ENCODE results near the gene C10orf120.

C10orf120 gene

GRCh38 chr10:122662231-122662630 is 37.4 kb downstream of the C10orf120 start:
- no peak for DNase-seq

- DNase-seq, result no peak
These were observed 39.0 kb downstream of the C10orf120 start for GRCh38 chr10:122660696-122661095.

GRCh38 chr10:122659651-122660050 is 40.0 kb downstream of the C10orf120 start:
- DNase-seq, result no peak

DNA sequence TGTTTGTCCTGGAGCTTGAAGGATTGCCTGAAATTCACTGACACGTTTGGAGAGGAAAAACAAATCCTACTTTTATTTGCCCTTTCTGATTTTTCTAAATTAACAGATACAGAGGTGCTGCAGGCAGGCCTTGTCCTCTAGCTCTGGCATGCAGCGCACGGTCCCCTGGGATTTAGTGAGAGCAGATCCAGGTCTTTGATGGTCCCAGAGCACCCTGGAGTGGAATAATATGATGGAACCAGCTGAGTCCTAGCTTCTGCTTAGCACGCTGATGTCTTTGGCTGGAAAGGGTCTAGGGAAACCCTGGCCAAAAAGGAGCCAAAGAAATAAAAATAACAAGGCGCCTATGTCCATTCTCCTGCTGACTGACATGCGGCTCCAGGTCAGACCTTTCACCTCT is 40.5 kb downstream of the C10orf120 start:
- DNase-seq, result no peak

DNA sequence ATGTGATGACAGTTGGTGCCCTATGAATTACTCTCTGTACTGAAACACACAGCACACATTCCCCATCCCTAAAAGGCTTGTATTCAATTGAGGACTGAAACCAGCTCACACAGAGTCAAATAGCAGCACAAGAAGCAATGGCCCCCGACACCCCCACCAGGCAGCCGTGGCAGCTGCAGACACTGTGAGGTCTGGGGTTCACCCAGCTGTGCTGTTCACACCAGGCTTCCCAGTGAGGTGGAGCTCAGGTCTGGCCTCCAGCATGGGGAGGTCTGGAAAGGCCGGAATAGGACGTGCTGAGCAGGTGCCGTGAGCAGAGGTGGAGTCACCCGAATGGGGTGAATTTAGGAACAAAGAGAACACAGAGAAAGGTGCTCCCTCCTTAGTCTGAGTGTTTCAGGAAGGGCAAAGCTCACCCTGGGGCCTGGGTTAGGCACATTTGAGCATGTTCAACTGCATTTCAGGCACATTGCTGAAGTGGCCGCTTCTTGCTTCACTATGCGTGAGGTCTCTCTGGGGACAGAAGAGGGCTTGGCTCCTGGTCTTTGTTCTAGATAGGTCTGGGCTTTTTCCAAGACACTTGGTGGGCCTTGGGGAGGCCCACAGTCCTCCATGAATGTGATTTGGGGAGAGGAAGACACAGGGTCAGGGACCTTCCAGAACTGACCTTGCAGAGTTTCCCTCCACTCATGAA is 41.1 kb downstream of the C10orf120 start:
- DNase-seq, result no peak

DNA sequence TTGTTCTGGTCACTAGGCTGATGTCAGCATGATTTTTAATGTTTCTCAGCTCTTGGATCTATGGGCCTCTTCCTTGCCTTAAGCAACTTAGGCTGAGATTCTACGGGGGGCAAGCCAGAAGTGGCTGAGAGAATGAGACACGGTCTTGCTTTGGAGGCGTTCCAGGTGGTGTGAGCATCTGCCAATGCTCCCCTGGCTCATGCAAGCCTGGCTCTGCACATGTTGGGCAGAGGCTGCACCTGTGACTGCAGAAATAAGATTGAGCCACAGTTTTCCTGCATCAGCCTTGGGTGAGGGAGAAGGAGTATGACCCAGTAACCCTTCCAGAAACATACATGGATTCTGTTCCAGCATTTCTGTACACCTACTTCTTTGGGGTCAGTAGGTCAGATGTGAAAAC is 41.9 kb downstream of the C10orf120 start:
- peak in 1 of 58 donors; percentile 11 for DNase-seq

GRCh38 chr10:122657255-122657654 is 42.4 kb downstream of the C10orf120 start:
- no peak for DNase-seq

DNA sequence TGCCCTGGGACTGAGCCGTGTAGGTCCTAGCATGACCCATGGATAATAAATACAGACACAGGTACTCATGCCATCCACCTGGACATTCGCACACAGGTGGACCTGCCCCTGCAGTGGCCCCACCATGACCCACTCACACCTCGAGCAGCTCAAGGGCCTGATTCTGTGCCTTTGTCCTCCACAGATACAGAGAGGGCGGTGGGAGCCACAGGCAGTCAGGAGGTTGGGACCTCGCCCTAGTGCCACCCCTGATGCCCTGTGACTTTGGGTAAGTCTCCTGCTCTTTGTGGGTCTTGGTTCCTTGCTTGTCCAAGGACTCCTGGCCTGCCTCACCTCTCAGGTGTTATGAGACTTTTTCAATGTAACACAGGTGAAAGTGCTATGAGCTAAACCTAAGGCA is 42.9 kb downstream of the C10orf120 start:
- no peak for DNase-seq

DNA sequence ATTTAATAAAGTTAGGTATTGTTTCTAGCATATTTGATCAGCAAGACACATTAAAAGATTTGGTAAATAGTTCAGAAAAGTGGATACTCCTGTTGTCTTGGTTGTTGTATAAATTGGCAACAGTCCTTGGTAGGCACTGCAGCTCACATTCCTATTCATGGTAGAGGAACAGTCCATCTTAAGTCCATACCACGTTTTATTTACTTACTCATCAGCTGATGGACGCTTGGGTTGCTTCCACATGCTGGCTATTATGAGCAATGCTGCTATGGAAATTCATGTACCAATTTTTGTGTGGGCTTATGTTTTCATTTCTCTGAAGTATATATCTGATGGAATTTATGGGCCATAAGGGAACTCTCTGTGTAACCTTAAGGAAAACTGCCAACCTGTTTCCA is 43.3 kb downstream of the C10orf120 start:
- DNase-seq, result no peak

GRCh38 chr10:122655524-122656307 is 43.9 kb downstream of the C10orf120 start:
- DNase-seq, result peak in 4 of 58 donors; percentile 5 to 35 (median 23)

DNA sequence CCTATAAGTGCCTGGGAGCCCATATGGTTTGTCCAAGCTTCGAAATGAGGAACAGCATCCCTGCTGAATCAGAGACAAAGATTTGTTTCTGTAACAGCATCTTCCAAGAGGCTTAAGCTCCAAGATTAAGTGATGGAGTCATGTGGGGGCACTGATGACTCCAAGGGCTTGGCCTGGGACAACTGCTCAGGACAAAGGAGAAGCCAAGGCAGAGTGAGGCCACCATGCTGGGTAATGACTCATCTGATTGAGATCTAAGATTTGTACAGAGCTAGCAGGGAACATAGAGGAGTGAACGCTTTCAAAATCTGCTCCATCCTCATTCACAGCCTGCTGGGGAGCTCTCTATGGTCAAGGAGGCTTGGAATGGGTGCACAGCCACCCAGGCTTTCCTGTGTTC is 49.3 kb downstream of the C10orf120 start:
- no peak for DNase-seq

DNA sequence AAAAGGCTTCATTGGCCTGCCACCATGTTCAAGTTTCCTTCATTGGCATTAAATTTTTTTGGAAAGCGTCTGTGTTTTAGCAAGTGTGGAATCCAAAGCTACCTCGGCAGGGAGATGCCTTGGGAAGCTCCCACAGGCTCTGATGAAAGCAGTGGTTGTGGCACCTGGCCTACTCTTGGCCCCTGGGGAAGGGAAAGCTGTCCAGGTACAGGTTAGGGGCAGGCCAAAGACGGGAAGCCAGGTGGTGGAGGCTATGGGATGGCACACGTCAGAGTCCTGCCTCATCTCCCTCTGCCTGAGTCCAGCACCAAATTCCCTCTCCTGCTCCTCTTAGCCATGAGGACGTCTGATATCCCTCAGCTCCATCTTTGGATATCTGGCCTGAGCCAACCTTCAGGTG is 49.7 kb downstream of the C10orf120 start:
- DNase-seq, result no peak

DNA sequence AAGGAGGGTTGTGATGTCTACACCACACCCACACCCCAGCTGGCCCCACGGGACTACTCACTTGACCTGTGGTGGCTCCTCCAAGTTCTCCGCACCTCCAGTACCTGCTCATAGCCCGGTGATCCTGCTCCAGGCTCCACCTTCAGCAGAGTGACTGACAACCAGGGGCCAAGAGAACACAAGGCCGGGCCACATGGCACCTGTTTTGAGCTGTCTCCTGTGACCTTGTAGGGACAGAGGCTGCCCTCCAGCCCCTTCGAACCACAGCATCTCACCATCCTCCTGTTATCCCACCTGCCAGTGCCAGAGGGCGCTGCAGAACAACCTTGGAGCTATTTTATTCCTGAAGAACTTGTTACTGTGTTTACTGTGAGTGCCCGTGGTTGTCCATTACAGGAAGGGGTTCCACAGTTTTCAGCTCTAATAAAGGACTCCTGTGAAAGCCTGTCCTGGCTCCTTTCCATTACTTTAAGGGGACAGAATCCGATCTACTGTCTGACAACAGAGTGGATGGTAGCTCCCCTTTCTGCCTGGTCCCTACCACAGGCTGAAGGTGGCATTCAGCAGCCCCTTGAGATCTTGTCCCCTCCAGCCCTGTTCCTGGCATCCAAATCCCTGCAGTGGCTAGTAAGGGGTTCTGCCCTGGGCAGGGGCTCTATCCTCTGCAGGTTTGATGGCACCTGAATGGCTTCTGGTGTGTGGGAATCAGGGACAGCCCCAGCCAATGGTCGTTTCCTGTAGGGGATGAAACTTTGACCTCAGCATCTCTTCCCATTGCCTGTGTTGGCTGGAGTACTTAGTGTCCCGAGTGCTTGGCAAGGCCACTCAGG is 50.8 kb downstream of the C10orf120 start:
- peak in 49 of 58 donors; percentile 3 to 76 (median 33) for DNase-seq
